GM21723 (cell line): Measurements from ENCODE around the gene GTPBP6.
"Not testable (repeated sequence)": the region's sequence is repeated elsewhere in the genome, so short reads cannot be mapped to it uniquely, and the experiment has no call there.

ENCODE experiments used
- ATAC-seq: cut with Tn5 transposase; IDR thresholded peaks from one replicate; pipeline ENCODE4 v1.9.1; 2021; ENCODE audit warnings: mild to moderate bottlenecking, moderate library complexity; ENCODE audit not compliant: unreplicated experiment

Gene GTPBP6

GRCh38 chrX:336227-336626 is 17.6 kb upstream of the GTPBP6 start:
- ATAC-seq: no peak

GRCh38 chrX:335758-336155 is 17.2 kb upstream of the GTPBP6 start:
- ATAC-seq: no peak

- ATAC-seq: no peak
Observed at GRCh38 chrX:334971-335757, 16.6 kb upstream of the GTPBP6 start.

GRCh38 chrX:334331-334891 is 15.8 kb upstream of the GTPBP6 start:
- ATAC-seq: no peak

GRCh38 chrX:333611-334311 is 15.2 kb upstream of the GTPBP6 start:
- ATAC-seq: no peak

GRCh38 chrX:332916-333610 is 14.5 kb upstream of the GTPBP6 start:
- ATAC-seq: no peak

- no peak for ATAC-seq
Observed at GRCh38 chrX:332496-332860, 13.9 kb upstream of the GTPBP6 start.

GRCh38 chrX:331825-332495 is 13.4 kb upstream of the GTPBP6 start:
- no peak for ATAC-seq

- ATAC-seq: no peak
Observed at GRCh38 chrX:331151-331824, 12.7 kb upstream of the GTPBP6 start.

GRCh38 chrX:330726-331150 is 12.1 kb upstream of the GTPBP6 start:
- no peak for ATAC-seq

- not testable (repeated sequence) for ATAC-seq
Observed at GRCh38 chrX:330141-330725, 11.6 kb upstream of the GTPBP6 start.

GRCh38 chrX:329291-329910 is 10.8 kb upstream of the GTPBP6 start:
- ATAC-seq: no peak

- no peak for ATAC-seq
Observed at GRCh38 chrX:327660-328126, 9.1 kb upstream of the GTPBP6 start.

- not testable (repeated sequence) for ATAC-seq
Observed at GRCh38 chrX:324664-325063, 6.1 kb upstream of the GTPBP6 start.

GRCh38 chrX:323721-324628 is 5.4 kb upstream of the GTPBP6 start:
- peak; percentile 57 for ATAC-seq

- ATAC-seq: no peak
Observed at GRCh38 chrX:320126-320783, 1.7 kb upstream of the GTPBP6 start.

- ATAC-seq: no peak
Observed at GRCh38 chrX:319579-320125, 1.1 kb upstream of the GTPBP6 start.
